ENCODE results near the gene PTPRG. TPM values are rescaled to one million over a fixed set of nuclear protein-coding genes. Genes with fewer than 3 reads are reported as not detected.

The PTPRG gene
- total RNA-seq, 2 donors from 2014 or later, result 76.5 to 108 TPM

GRCh38 chr3:62088472-62089104 lies 527.2 kb downstream of the PTPRG start:
- WGBS, 2 experiments (ENCODE audit: insufficient coverage in 1 of 2, insufficient read length in 1 of 2), result 79% methylated on average over 4 of the region's 4 CpGs; no CpG with 5 or more reads in 1 of the 2 experiments
- no peak for DNase-seq
- Histone ChIP-seq H3K4me3 (ENCODE audit: low read length) (no peak overlapping the region), H3K36me3 (ENCODE audit: control insufficient read depth, insufficient read depth, low read length) (no peaks in the 10 kb centered on the region), H3K9me3 (ENCODE audit: control insufficient read depth, low read length) (no peaks in the 10 kb centered on the region), H3K9ac (ENCODE audit: extremely low read depth, low read length, poor library complexity, severe bottlenecking) (no peak overlapping the region), H3K4me1 (ENCODE audit: control insufficient read depth, insufficient read depth, low read length) (no peaks in the 10 kb centered on the region), H3K27me3 (ENCODE audit: control insufficient read depth, insufficient read depth, low read length, poor library complexity, severe bottlenecking) (no peaks in the 10 kb centered on the region), H3K27ac (ENCODE audit: low read depth, low read length) (no peak overlapping the region)
- Mint-ChIP-seq H3K4me3 (no peak overlapping the region), H3K27ac (no peak overlapping the region), H3K36me3 (ENCODE audit: low read depth) (no peaks in the 10 kb centered on the region), H3K4me1 (peaks cover 9% of the 10 kb centered on the region), H3K27me3 (ENCODE audit: insufficient read depth) (no peaks in the 10 kb centered on the region), H3K9me3 (no peaks in the 10 kb centered on the region)
- TF ChIP-seq CTCF (conservative IDR thresholded peaks at IDR 0.05), result no peak

GRCh38 chr3:62090066-62090465 lies 528.7 kb downstream of the PTPRG start:
- no peaks in the 10 kb centered on the region for H3K27me3 Mint-ChIP-seq (ENCODE audit: insufficient read depth)
- H3K27ac ChIP-seq (ENCODE audit: low read depth, low read length), result no peak overlapping the region
- no peak overlapping the region for H3K4me3 Mint-ChIP-seq
- H3K9me3 Mint-ChIP-seq, result no peaks in the 10 kb centered on the region
- no peaks in the 10 kb centered on the region for H3K27me3 ChIP-seq (ENCODE audit: control insufficient read depth, insufficient read depth, low read length, poor library complexity, severe bottlenecking)
- WGBS, 2 experiments (ENCODE audit: insufficient coverage in 1 of 2, insufficient read length in 1 of 2), result 92 to 98% methylated on average over 2 of the region's 2 CpGs
- no peak overlapping the region for H3K9ac ChIP-seq (ENCODE audit: extremely low read depth, low read length, poor library complexity, severe bottlenecking)
- H3K36me3 ChIP-seq (ENCODE audit: control insufficient read depth, insufficient read depth, low read length), result no peaks in the 10 kb centered on the region
- TF ChIP-seq CTCF (conservative IDR thresholded peaks at IDR 0.05), result no peak
- peaks cover 6% of the 10 kb centered on the region for H3K4me1 Mint-ChIP-seq
- no peak for DNase-seq
- H3K4me3 ChIP-seq (ENCODE audit: low read length), result no peak overlapping the region
- H3K4me1 ChIP-seq (ENCODE audit: control insufficient read depth, insufficient read depth, low read length), result no peaks in the 10 kb centered on the region
- no peak overlapping the region for H3K27ac Mint-ChIP-seq
- H3K36me3 Mint-ChIP-seq (ENCODE audit: low read depth), result no peaks in the 10 kb centered on the region
- no peaks in the 10 kb centered on the region for H3K9me3 ChIP-seq (ENCODE audit: control insufficient read depth, low read length)

GRCh38 chr3:62090519-62090918 lies 529.1 kb downstream of the PTPRG start:
- DNase-seq, result no peak
- 91 to 100% methylated on average over 3 to 5 of the region's 5 CpGs for WGBS, 2 experiments (ENCODE audit: insufficient coverage in 1 of 2, insufficient read length in 1 of 2)
- no peaks in the 10 kb centered on the region for H3K4me1 ChIP-seq (ENCODE audit: control insufficient read depth, insufficient read depth, low read length)
- Mint-ChIP-seq H3K27me3 (ENCODE audit: insufficient read depth) (no peaks in the 10 kb centered on the region), H3K9me3 (no peaks in the 10 kb centered on the region), H3K4me1 (peaks cover 6% of the 10 kb centered on the region), H3K36me3 (ENCODE audit: low read depth) (no peaks in the 10 kb centered on the region), H3K4me3 (no peak overlapping the region), H3K27ac (no peak overlapping the region)
- no peak for TF ChIP-seq CTCF (conservative IDR thresholded peaks at IDR 0.05)
- no peak overlapping the region for H3K4me3 ChIP-seq (ENCODE audit: low read length)
- H3K9ac ChIP-seq (ENCODE audit: extremely low read depth, low read length, poor library complexity, severe bottlenecking), result no peak overlapping the region
- no peaks in the 10 kb centered on the region for H3K27me3 ChIP-seq (ENCODE audit: control insufficient read depth, insufficient read depth, low read length, poor library complexity, severe bottlenecking)
- H3K36me3 ChIP-seq (ENCODE audit: control insufficient read depth, insufficient read depth, low read length), result no peaks in the 10 kb centered on the region
- no peak overlapping the region for H3K27ac ChIP-seq (ENCODE audit: low read depth, low read length)
- no peaks in the 10 kb centered on the region for H3K9me3 ChIP-seq (ENCODE audit: control insufficient read depth, low read length)
